Stimulated activated effector memory CD8-positive, alpha-beta T cell treated with anti-CD3 and anti-CD28 coated beads, Interleukin-12 subunit alpha, Interleukin-12 subunit beta, amount 100 ng/mL, for 72 hours (primary cell): ENCODE measurements around the gene LYSMD1.
"Not testable (repeated sequence)": the region's sequence is repeated elsewhere in the genome, so short reads cannot be mapped to it uniquely, and the experiment has no call there.

ENCODE experiments used
- ATAC-seq: fragments of 150-1000 bp; cut with Tn5 transposase; 2 replicates; pipeline ENCODE4 v1.10.0; 2021
- DNase-seq, 2 donors: peaks; one replicate each; pipeline ENCODE4 v3.0.0; 2021 to 2022; ENCODE audit warnings: low spot score in 2 of 2
- H3K27ac Mint-ChIP-seq: one replicate; pipeline ENCODE4 v1.8.0; 2022; ENCODE audit warnings: mild to moderate bottlenecking, mixed read lengths
- H3K36me3 Mint-ChIP-seq: one replicate; pipeline ENCODE4 v1.8.0; 2022; ENCODE audit warnings: mild to moderate bottlenecking, mixed read lengths
- H3K4me1 Mint-ChIP-seq: one replicate; pipeline ENCODE4 v1.8.0; 2022; ENCODE audit warnings: mixed read lengths
- H3K4me3 Mint-ChIP-seq: one replicate; pipeline ENCODE4 v1.8.0; 2022; ENCODE audit warnings: mild to moderate bottlenecking, mixed read lengths
- H3K9me3 Mint-ChIP-seq: one replicate; pipeline ENCODE4 v1.8.0; 2022; ENCODE audit warnings: mixed read lengths

LYSMD1 gene, protein sequence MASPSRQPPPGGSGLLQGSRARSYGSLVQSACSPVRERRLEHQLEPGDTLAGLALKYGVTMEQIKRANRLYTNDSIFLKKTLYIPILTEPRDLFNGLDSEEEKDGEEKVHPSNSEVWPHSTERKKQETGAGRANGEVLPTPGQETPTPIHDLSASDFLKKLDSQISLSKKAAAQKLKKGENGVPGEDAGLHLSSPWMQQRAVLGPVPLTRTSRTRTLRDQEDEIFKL

DNA sequence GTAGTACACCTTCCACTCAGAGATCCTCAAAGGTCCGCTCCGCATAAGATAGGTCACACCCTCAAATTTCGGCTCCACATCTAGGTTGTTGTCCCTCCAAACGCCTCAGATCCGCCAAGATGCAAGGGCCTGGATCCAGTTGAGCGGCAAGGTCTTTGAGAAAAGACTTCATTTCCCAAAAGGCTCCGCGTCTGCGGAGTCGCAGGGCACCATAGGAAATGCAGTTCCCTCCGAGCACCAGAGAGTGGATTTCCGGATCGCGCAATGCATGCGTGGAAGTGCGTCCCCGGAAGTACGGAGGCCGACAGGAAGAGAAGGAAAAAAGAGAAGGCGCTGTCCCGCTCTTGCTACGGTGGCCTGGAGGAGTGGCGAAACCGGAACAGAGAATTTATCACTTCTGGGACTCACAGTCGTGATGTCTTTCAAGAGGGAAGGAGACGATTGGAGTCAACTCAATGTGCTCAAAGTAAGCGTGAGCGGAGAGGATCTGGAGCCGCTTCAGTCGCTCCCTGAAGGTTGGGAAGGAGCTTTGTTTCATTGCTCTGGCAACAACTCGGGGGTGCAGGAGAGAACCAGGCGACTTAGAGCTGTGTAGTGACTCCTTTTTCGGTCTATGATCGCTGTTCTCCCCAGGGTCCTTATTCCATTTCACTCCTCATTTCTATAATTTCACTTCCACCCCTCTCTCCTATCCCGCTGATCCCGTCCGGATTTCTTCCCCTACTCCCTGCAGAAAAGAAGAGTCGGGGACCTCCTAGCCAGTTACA, at the start of gene LYSMD1, which contains the start of gene SCNM1:
TSS of gene LYSMD1 (minus strand) at position 165 of the 767 bp plus-strand sequence. CDS start 644 bp downstream, outside the sequence.
TSS of gene SCNM1 (plus strand) at position 407 of the 767 bp plus-strand sequence. CDS start at position 416, 9 bp downstream.
- H3K36me3 Mint-ChIP-seq: peaks cover 79% of the 10 kb centered on the region

DNA sequence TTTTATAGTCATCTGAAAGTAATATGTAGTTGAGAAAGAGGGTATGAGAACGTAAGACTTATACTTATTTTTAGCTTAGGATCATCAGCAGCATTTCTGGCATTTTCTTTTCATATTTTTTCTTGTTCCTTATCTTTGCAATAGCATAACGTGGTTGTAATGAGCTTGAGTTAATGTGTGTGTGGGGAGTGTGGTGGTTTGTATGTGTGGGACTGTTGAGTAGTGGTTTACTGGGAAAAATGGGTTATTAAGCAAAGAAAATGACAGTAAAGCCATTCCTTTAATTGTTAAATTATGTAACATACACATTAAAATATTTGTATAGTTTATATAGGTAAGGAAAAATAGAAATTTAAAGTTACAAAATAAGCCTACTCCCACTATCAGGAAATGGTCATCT, 47.9 kb upstream of the LYSMD1 start:
- peaks cover 19% of the 10 kb centered on the region for H3K4me1 Mint-ChIP-seq
- no peak overlapping the region for H3K4me3 Mint-ChIP-seq
- no peaks in the 10 kb centered on the region for H3K9me3 Mint-ChIP-seq
- ATAC-seq (no peak), DNase-seq (no peak)
- H3K27ac Mint-ChIP-seq: no peak overlapping the region
- peaks cover 97% of the 10 kb centered on the region for H3K36me3 Mint-ChIP-seq

More for the DNA sequence above, at the start of gene LYSMD1, which contains the start of gene SCNM1:
- peaks cover 47% of the 10 kb centered on the region for H3K4me1 Mint-ChIP-seq
- DNase-seq: peak; percentile 78 to 97
- peak; percentile 95 for ATAC-seq
- no peaks in the 10 kb centered on the region for H3K9me3 Mint-ChIP-seq
- H3K27ac Mint-ChIP-seq: peak within 1 kb of the TSS; percentile 95
- H3K4me3 Mint-ChIP-seq: peak within 1 kb of the TSS; percentile 92

DNA sequence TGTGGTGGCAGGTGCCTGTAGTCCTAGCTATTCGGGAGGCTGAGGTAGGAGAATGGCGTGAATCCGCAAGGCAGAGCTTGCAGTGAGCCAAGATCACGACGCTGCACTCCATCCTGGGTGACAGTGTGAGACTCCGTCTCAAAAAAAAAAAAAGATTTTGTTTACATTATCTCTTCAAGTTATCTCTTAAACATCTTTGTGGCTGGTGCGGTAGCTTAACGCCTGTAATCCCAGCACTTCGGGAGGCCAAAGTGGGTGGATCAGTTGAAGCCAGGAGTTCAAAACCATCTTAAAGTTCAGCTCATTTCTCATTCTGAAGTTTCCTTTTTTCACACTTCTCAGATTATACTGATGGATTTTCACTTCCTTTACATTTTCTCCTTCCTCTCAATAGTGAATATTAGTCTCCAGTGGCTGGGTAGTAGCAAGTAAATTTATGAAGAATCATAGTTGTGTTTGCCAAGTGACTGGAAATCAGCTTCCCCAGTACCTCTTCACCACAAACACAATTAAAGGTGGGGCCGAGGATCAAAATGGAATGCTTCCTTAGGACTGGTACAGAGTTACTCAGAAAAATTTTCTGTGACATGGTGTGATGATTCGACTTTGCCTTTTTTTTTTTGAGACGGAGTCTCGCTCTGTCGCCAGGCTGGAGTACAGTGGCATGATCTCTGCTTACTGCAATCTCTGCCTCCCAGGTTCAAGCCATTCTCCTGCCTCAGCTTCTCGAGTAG, 46.4 kb upstream of the LYSMD1 start:
- Mint-ChIP-seq H3K36me3 (peaks cover 98% of the 10 kb centered on the region), H3K4me3 (no peak overlapping the region), H3K4me1 (peaks cover 19% of the 10 kb centered on the region), H3K27ac (peak overlapping the region; percentile 32), H3K9me3 (no peaks in the 10 kb centered on the region)
- no peak for DNase-seq
- ATAC-seq: no peak

DNA sequence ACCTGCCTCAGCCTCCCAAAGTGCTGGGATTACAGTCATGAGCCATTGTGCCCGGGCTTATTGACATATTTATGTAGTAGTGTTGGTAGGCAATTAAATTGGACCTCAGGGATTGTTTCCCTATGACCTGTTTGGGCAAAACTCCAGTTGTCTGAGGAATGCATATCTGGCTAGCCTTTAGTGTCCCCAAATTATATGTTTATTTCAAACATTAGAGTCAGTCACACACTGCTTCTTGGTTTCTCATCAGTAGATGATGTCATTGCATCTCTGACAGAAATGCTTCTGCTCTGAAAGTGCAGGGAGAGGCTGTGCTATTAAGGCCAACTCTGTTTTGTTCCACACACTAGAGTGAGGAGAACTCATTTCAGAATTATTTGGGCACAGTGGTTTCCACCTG, 45.1 kb upstream of the LYSMD1 start:
- H3K36me3 Mint-ChIP-seq: peaks cover 98% of the 10 kb centered on the region
- H3K27ac Mint-ChIP-seq: peak overlapping the region; percentile 48
- ATAC-seq (no peak), DNase-seq (no peak)
- H3K9me3 Mint-ChIP-seq: no peaks in the 10 kb centered on the region
- no peak overlapping the region for H3K4me3 Mint-ChIP-seq
- peaks cover 12% of the 10 kb centered on the region for H3K4me1 Mint-ChIP-seq

DNA sequence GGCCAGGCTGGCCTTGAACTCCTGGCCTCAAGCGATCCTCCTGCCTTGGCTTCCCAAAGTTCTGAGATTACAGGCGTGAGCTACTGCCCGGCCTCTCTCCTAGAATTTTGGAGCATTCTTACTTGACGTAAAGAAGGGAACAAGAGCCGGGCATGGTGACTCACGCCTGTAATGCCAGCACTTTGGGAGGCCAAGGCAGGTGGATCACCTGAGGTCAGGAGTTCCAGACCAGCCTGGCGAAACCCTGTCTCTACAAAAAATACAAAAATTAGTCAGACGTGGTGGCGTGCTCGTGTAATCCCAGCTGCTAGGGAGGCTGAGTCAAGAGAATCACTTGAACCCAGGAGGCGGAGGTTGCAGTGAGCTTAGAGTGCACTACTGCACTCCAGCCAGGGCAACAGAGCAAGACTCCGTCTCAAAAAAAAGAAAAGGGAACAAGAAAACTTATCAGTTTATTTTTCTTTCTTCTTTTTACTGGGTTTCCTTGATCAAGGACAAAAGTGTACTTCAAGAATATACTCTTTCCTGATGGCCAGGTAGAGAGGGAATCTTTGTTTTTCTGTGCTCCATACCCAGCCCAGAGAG, 39.8 kb upstream of the LYSMD1 start:
- ATAC-seq, H3K4me3 Mint-ChIP-seq, DNase-seq, H3K4me1 Mint-ChIP-seq, H3K9me3 Mint-ChIP-seq, H3K27ac Mint-ChIP-seq: not testable (repeated sequence)
- H3K36me3 Mint-ChIP-seq: peaks cover 92% of the 10 kb centered on the region

DNA sequence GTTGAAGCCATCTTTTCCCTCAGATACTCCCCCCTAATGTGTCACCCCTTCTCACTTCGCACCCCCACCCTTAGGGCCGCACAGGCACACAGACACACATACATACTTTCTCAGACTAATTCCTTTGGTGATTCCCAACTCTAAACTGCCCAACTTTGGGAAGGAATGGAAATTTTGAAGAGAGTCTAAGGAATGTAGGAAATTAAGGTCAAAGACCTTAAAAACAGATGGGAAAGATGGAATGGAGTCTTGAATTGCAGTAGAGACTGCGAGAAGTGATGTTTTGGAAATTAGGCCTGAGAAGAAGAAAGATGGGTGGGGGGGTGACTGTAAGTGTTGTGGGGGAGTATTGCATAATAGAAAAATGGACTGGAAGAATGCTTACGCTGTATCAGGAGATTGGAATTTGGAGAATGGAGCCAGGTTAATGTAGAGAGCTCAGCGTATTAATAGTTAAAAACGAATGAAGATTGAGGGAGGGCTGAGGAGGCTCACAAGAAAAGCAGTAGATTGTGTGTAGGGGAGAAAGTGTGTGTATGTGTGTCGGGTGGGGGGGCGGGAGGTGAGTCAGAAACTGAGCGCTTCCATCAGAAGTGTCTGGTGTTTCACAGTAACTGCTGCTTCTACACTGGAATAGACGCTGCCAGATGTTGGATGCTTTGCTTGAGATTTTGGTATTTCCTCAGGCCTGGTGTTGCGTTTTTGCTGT, 34.3 kb upstream of the LYSMD1 start:
- ATAC-seq (peak; percentile 50), DNase-seq (no peak)
- Mint-ChIP-seq H3K27ac (peak overlapping the region; percentile 98), H3K36me3 (peaks cover 62% of the 10 kb centered on the region), H3K4me1 (peaks cover 45% of the 10 kb centered on the region), H3K9me3 (no peaks in the 10 kb centered on the region), H3K4me3 (peak overlapping the region; percentile 98)

DNA sequence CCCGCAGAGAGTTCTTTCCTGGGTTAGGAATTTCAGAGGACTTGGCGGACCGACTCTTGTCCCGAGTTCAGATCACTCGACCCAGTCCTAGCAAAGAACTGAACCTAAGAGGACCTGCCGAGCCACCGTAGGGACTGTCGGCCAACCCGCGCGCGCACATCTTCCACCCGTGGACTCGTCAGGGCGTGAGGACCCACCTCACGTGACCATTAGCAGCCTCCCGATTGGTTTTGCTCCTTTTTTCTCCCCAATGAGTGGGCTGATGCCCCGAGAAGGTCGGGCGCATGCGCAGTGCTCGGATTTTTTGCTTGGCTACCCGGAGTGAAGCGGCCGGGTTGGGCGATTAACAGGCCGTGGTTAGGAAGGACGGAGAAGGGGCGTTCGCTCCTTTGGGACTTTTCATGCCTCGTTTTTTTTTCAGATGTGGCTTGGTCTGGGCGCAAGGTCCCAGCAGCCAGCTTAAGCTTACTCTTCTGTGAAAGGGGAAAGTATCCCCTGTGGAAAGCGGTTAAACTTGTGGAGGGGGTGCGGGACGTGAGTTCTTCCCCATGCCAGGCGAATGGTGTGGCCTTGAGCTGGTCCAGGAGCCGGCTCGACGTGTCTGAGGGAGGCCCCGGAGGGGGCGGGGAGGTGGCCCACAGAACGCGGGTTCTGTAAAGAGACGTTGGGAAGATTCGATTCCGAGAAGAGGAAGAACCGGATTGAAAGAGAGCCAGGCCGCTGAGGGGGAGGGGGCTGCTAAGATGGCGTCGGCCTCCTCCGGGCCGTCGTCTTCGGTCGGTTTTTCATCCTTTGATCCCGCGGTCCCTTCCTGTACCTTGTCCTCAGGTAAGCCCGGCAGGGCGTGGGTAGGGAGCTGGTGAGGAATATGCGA, 32.8 kb upstream of the LYSMD1 start, which contains the start of gene PIP5K1A:
TSS of gene PIP5K1A (plus strand) at position 299 of the 874 bp plus-strand sequence. CDS start at position 744, 445 bp downstream.
- ATAC-seq: peak; percentile 95
- Mint-ChIP-seq H3K36me3 (peaks cover 46% of the 10 kb centered on the region), H3K4me1 (peaks cover 45% of the 10 kb centered on the region)

DNA sequence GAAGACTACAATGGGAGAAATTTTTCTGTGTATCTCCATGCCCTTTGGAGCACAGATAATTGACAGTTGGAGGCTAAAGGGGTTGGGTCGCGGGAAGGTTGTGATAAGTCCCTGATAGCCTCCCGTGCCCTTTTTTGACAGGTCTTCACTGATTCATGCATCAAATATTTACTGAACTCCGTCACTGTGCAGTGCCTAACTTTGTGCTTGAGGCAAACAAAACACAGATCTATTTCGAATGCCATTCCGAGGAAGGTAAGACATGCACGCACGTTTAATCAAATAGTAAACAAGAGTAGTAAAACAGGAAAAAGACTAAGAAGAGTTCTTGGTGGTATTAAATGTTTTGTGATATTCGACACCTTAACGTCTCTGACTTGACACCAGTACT, 32.2 kb upstream of the LYSMD1 start:
- Mint-ChIP-seq H3K4me3 (peak overlapping the region; percentile 98), H3K4me1 (peaks cover 45% of the 10 kb centered on the region), H3K36me3 (peaks cover 40% of the 10 kb centered on the region), H3K9me3 (no peaks in the 10 kb centered on the region), H3K27ac (peak overlapping the region; percentile 98)
- ATAC-seq (no peak), DNase-seq (no peak)

More for the DNA sequence above, 32.8 kb upstream of the LYSMD1 start, which contains the start of gene PIP5K1A:
- DNase-seq: peak; percentile 95 to 99
- Mint-ChIP-seq H3K27ac (peak within 1 kb of the TSS; percentile 98), H3K9me3 (no peaks in the 10 kb centered on the region), H3K4me3 (peak within 1 kb of the TSS; percentile 98)

DNA sequence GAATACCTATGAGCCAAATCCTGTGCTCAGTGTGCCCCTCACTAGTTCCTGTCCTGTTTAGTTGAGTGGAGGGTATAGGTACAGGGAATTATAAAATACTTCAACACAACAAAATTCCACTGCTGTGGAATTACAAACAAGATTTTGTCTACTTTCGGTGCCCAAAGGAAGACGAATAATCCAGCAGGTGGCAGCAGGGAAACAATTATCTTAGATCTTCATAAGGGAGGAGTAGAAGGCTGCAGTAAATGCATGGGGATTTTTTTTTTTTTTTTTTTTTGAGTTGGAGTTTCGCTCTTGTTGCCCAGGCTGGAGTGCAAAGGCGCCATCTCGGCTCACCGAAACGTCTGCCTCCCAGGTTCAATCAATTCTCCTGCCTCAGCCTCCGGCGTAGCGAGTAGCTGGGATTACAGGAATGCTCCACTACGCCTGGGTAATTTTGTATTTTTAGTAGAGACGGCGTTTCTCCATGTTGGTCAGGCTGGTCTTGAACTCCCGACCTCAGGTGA, 30.6 kb upstream of the LYSMD1 start:
- Mint-ChIP-seq H3K9me3 (no peaks in the 10 kb centered on the region), H3K4me3 (no peak overlapping the region), H3K27ac (peak overlapping the region; percentile 48), H3K4me1 (peaks cover 36% of the 10 kb centered on the region), H3K36me3 (peaks cover 30% of the 10 kb centered on the region)
- ATAC-seq (peak; percentile 12), DNase-seq (peak in 1 of 2 donors; percentile 61)

DNA sequence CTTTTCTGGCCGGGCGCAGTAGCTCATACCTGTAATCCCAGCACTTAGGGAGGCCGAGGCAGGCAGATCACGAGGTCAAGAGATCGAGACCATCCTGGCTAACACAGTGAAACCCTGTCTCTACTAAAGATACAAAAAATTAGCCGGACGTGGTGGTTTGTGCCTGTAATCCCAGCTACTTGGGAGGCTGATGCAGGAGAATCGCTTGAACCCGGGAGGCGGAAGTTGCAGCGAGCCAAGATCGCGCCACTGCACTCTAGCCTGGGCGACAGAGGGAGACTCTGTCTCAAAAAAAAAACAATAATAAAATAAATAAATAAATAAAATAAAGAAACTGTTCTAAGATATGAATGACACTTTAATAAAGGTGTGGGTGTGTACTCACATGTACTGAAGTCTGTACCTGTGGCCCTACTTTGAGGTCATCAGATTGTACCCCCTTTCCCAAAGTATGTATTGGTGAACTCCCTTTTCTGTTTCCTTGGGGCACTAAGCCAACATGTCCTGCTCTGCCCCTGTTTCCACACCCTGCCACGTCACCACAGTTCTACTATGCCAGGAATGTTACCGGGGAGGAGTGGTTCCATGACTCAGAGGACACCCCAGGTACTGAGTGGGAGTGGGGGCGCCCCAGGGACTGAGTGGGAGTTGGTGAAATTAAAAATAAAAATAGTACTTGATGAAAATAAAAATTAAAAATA, 29.3 kb upstream of the LYSMD1 start:
- ATAC-seq, H3K4me3 Mint-ChIP-seq, H3K27ac Mint-ChIP-seq, DNase-seq, H3K9me3 Mint-ChIP-seq: not testable (repeated sequence)
- Mint-ChIP-seq H3K4me1 (peaks cover 42% of the 10 kb centered on the region), H3K36me3 (peaks cover 22% of the 10 kb centered on the region)

DNA sequence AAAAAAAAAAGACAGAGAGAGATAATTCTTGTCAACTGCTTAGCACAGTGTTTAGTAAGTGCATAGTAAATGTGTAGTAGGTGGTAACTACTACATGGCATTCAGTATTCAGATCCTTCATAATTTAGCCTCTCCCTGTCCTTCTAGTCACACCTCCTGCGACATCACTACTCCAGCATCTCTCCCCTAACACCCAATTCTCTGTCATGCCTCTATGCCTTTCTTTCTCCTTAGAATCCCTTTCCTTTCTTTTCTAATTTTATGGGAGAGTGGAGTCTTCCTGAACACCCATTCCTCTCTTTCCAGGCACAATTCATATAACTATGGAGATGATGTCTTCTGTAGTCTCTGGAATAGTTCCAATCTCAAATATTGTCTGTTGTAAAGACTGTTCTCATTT, 28.2 kb upstream of the LYSMD1 start:
- Mint-ChIP-seq H3K36me3 (peaks cover 21% of the 10 kb centered on the region), H3K4me3 (no peak overlapping the region), H3K4me1 (peaks cover 37% of the 10 kb centered on the region), H3K9me3 (no peaks in the 10 kb centered on the region), H3K27ac (no peak overlapping the region)
- no peak for DNase-seq
- ATAC-seq: no peak

DNA sequence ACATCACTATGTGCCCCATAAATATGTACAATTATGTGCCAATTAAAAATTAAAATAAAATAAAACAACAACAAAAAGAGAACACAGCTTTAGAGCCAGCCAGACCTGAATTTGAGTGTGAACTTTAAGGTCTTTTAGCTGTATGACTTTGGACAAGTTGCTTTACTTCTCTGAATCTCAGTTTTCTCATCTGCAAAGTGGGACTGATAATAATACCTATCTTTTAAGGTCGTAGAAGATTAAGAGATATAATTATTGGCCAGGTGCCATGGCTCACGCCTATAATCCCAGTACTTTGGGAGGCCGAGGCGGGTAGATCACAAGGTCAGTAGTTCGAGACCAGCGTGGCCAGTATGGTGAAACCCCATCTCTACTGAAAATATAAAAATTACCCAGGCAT, 27.6 kb upstream of the LYSMD1 start:
- Mint-ChIP-seq H3K4me3 (no peak overlapping the region), H3K27ac (no peak overlapping the region), H3K4me1 (peaks cover 37% of the 10 kb centered on the region), H3K36me3 (peaks cover 16% of the 10 kb centered on the region), H3K9me3 (no peaks in the 10 kb centered on the region)
- no peak for DNase-seq
- ATAC-seq: no peak

DNA sequence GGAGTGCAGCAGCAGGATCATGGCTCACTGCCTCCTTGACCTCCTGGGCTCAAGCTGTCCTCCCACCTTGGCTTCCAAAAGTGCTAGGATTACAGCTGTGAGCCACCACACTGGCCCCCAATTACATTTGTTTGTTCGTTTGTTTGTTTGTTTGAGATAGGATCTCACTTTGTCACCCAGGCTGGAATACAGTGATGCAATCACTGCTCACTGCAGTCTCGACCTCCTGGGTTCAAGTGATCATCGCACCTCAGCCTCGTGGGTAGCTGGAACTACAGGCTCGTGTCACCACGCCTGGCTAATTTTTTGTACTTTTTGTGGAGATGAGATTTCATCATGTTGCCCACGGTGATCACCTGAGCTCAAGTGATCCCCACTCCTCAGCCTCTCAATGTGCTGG, 26.3 kb upstream of the LYSMD1 start:
- H3K4me3 Mint-ChIP-seq: no peak overlapping the region
- H3K4me1 Mint-ChIP-seq: peaks cover 36% of the 10 kb centered on the region
- no peaks in the 10 kb centered on the region for H3K9me3 Mint-ChIP-seq
- peaks cover 8% of the 10 kb centered on the region for H3K36me3 Mint-ChIP-seq
- H3K27ac Mint-ChIP-seq: no peak overlapping the region
- ATAC-seq (no peak), DNase-seq (no peak)
